ENCODE data around the gene GSE1.

DNA sequence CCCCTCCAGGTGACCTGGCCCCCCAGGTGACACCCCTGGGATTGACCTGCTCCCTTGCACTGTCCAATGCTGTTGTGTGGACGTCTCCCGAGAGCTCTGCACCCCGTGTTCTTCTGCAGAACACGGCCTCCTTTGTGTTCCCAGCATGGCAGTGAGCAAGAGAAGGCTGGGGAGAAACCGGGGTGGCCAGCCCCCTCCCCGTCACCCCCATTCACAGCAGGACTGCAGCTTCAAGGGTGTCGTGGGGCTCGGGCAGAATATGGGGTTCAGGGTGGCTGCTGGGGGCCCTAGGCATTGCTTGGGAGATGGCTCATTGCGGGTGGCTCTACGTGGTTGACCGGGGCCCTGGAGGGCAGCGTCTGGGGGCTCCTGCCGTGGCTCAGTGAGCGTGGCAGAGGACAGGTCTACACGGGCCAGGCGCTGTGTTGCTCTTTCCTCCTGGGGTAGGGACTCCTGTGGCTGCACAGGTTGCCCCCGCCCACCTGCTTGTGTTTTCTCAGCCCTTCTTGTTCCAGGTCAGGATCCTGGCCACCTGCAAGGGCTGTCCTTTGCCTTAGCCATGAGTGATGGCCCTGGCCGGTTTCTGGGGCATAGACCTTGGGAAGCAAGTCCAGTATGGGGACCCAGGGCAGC, 12.5 kb downstream of the GSE1 start:
- TF ChIP-seq EZH2 (IDR thresholded peaks at IDR 0.05; ENCODE audit: low read length, unreplicated experiment), result no peak
- TF ChIP-seq, protein P1, sequence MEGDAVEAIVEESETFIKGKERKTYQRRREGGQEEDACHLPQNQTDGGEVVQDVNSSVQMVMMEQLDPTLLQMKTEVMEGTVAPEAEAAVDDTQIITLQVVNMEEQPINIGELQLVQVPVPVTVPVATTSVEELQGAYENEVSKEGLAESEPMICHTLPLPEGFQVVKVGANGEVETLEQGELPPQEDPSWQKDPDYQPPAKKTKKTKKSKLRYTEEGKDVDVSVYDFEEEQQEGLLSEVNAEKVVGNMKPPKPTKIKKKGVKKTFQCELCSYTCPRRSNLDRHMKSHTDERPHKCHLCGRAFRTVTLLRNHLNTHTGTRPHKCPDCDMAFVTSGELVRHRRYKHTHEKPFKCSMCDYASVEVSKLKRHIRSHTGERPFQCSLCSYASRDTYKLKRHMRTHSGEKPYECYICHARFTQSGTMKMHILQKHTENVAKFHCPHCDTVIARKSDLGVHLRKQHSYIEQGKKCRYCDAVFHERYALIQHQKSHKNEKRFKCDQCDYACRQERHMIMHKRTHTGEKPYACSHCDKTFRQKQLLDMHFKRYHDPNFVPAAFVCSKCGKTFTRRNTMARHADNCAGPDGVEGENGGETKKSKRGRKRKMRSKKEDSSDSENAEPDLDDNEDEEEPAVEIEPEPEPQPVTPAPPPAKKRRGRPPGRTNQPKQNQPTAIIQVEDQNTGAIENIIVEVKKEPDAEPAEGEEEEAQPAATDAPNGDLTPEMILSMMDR (conservative IDR thresholded peaks at IDR 0.05; ENCODE audit: low read depth, low read length), result no peak

All from PC-3 (cell line).